HG02571 (cell line): ENCODE results near the gene PCNT.

ENCODE experiments used
- ATAC-seq: cut with Tn5 transposase; IDR thresholded peaks from one replicate; pipeline ENCODE4 v1.9.1; 2021; ENCODE audit warnings: mild to moderate bottlenecking, moderate library complexity; ENCODE audit not compliant: unreplicated experiment

Gene PCNT, protein sequence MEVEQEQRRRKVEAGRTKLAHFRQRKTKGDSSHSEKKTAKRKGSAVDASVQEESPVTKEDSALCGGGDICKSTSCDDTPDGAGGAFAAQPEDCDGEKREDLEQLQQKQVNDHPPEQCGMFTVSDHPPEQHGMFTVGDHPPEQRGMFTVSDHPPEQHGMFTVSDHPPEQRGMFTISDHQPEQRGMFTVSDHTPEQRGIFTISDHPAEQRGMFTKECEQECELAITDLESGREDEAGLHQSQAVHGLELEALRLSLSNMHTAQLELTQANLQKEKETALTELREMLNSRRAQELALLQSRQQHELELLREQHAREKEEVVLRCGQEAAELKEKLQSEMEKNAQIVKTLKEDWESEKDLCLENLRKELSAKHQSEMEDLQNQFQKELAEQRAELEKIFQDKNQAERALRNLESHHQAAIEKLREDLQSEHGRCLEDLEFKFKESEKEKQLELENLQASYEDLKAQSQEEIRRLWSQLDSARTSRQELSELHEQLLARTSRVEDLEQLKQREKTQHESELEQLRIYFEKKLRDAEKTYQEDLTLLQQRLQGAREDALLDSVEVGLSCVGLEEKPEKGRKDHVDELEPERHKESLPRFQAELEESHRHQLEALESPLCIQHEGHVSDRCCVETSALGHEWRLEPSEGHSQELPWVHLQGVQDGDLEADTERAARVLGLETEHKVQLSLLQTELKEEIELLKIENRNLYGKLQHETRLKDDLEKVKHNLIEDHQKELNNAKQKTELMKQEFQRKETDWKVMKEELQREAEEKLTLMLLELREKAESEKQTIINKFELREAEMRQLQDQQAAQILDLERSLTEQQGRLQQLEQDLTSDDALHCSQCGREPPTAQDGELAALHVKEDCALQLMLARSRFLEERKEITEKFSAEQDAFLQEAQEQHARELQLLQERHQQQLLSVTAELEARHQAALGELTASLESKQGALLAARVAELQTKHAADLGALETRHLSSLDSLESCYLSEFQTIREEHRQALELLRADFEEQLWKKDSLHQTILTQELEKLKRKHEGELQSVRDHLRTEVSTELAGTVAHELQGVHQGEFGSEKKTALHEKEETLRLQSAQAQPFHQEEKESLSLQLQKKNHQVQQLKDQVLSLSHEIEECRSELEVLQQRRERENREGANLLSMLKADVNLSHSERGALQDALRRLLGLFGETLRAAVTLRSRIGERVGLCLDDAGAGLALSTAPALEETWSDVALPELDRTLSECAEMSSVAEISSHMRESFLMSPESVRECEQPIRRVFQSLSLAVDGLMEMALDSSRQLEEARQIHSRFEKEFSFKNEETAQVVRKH (N-terminal part only)

GRCh38 chr21:46323710-46324389, at the start of gene PCNT, which contains the start of gene C21orf58:
PCNT (plus strand) TSS chr21:46324156; CDS start chr21:46324229, 73 bp downstream.
C21orf58 (minus strand) TSS chr21:46323870; CDS start chr21:46322738, 1,132 bp downstream.
- peak; percentile 75 for ATAC-seq

GRCh38 chr21:46274797-46275390, 49.1 kb upstream of the PCNT start:
- ATAC-seq, result no peak

DNA sequence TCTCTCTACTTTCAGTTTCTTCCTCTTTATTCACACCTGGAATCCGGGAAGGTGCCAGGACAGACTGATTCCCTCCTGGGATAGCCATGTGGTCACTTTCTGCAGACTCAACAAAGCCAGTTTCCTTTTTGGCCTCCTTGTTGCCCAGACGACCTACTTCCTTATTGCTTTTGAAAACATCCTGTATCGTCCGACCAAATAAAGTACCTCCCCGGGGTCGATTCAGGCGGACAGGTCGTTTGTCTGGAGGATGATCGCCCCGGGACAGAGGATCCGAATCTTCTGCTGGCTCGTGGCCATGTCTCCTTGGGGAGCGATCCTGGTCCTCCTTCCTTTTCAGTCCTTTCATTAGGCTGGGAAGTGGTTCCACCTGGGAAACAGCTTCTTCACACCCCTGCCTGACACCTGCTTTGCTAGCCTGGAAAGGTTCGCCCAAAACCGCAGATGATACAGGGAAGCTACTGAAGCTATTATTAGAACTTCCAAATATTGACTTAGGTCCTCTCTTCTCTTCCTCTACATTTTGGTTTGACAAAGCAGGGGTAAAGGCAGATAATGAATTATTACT, 39.8 kb upstream of the PCNT start:
- no peak for ATAC-seq

DNA sequence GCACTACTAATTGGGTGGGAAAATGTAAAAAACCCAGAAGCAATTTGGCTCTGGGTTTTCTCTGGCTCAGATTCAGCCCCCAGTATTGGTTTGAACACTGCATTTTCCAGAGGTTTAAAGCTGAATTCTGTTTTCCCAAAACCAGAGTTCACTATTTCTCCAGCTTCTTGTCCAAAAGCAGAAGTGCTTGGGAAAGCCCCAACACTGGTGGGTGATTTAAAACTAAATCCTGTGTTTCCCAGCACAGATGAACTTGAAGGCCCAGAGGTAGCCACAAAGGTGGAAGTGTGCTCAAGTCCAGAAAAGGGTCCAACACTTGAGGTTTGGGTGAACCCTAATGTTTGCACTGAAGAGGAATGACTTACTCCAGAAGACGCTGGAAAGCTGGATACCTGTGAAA, 39.2 kb upstream of the PCNT start:
- no peak for ATAC-seq

DNA sequence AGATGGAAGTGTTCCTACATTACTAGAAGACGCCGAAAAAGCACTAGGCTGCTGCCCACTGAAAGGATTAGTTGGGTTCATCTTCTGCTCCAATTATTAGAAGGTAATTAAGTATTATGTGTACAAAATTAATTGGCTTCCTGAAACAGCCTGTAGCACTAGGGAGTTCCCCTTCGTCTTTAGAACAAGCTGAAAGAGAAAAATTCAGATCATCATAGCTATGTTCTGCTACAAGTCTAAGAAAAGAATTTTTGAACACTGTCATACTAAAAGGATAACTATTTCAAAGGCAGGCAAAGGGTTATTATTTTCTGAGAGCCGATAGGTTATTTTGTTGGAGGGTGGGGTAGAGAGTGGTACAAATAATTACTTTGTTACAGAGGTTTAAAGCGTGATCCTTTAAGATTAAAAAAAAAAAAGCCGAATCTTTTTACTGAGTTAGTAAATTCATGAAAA, 38.7 kb upstream of the PCNT start, which contains the start of gene MCM3AP:
MCM3AP (minus strand) TSS at position 406 of the 456 bp plus-strand sequence; CDS start at position 81, 325 bp downstream.
- no peak for ATAC-seq

DNA sequence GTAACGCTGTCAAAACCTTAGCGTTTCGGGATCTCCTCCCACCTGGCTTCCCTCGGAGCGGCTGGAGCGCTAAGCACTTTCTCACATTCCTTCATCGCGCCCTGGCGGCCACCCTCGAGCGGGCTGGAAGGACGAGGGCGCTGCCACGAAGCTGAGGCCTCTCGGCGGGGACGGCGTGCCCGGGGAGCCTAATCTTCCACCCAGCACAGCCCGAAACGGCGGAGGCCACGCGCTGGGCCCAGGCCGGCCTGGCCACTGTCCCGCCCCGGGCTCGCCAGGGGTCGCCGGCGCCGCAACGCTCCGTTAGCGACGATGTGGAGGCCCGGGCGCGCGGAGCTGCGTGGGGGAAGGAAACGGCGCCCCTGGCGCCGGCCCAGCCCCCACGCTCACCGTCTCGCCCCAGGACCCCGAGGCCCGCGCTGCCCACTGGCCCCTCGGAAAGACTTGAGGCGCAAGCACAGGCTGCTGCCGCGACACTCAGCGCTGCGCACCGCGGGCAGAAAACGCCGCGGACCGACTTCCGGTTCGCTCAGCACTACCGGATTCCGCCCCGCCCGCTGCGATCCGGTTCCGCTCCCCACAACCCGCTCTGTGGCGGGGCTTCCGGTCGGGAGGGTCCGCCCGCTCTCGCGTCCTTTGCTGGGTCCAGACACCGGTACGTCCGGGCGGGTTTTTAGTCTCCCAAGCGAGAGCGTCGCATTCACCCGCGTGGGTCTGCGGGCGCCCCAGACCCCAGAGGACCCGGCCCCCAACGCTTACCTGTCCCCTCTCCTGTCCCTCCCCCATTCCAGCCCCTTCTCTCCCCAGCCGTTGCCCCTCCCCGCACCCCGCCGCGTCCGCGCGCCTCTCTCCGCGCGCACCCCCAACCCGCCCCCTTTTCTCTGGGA, 38.0 kb upstream of the PCNT start, which contains the start of gene YBEY:
YBEY (plus strand) TSS at position 582 of the 887 bp plus-strand sequence. CDS start 572 bp downstream, outside the sequence.
- peak; percentile 85 for ATAC-seq

GRCh38 chr21:46286648-46287002, 37.3 kb upstream of the PCNT start:
- ATAC-seq, result no peak

DNA sequence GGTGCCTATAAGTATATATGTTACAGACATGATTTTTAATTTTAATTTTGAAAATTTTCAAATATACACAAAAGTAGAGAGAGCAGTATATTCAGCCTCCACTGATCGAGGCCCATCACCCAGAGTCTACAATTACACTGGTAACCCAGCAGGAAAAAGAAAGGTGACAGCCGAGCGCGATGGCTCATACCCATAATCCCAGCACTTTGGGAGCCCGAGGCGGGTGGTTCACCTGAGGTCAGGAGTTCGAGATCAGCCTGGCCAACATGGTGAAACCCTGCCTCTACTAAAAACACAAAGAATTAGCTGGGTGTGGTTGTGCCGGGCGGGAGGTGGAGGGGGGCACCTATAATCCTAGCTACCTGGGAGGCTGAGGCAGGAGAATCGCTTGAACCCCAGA, 36.4 kb upstream of the PCNT start:
- ATAC-seq, result no peak

DNA sequence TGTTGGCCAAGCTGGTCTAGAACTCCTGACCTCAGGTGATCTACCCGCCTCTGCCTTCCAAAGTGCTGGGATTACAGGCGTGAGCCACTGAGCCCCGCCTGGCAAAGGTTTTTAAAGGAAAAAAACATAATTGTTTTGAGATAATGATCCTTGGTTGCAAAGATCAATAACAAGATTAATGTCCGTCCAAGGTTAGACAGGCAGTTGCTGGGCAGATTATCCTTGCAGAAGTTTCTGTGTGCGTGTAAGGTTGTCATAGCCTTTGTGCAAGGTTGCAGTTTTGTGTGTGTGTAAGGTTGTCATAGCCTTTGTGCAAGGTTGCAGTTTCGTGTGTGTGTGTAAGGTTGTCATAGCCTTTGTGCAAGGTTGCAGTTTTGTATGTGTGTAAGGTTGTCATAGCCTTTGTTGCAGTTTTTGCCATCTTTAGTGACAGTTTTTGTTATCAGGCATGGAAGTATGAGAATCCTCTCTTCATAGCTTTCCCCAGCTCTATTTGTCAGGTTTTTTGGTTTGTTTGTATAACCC, 34.2 kb upstream of the PCNT start:
- ATAC-seq, result no peak

GRCh38 chr21:46291561-46291960, 32.4 kb upstream of the PCNT start:
- no peak for ATAC-seq

GRCh38 chr21:46294647-46295176, 29.2 kb upstream of the PCNT start:
- ATAC-seq, result no peak

GRCh38 chr21:46295177-46295770, 28.7 kb upstream of the PCNT start:
- no peak for ATAC-seq

DNA sequence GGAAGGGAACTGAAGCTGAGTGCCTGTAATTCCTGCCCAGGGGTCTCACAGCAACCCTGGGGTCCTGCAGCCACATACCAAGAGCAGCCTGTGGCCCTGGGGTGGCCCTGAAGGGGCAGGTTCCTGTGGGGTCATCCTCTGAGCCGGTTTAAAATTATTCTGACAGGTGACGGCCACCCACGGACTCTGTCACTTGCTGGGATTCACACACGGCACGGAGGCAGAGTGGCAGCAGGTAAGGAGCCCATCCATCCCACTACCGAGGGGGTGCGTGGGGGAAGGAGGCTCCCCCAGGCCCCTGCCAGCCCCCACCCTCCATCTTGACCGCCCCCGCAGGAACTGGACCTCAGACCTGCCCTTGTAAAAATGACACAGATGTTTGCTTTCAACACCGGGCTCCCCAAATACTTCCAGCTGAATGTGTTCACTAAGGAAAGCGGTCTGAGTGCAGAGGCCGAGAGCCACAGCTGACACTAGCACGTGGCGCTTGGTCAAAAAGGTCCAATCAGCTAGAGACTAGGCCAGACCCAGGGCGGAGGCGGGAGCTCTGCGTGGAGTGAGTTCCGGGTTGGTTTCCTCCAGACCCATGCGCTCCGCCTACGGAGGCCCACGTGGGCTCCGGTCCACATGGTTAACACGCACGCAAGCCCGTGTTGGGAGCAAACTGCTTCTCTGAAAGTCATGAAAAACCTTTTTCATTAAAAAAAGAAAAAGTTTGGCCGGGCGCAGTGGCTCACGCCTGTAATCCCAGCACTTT, 27.8 kb upstream of the PCNT start:
- ATAC-seq, result no peak

DNA sequence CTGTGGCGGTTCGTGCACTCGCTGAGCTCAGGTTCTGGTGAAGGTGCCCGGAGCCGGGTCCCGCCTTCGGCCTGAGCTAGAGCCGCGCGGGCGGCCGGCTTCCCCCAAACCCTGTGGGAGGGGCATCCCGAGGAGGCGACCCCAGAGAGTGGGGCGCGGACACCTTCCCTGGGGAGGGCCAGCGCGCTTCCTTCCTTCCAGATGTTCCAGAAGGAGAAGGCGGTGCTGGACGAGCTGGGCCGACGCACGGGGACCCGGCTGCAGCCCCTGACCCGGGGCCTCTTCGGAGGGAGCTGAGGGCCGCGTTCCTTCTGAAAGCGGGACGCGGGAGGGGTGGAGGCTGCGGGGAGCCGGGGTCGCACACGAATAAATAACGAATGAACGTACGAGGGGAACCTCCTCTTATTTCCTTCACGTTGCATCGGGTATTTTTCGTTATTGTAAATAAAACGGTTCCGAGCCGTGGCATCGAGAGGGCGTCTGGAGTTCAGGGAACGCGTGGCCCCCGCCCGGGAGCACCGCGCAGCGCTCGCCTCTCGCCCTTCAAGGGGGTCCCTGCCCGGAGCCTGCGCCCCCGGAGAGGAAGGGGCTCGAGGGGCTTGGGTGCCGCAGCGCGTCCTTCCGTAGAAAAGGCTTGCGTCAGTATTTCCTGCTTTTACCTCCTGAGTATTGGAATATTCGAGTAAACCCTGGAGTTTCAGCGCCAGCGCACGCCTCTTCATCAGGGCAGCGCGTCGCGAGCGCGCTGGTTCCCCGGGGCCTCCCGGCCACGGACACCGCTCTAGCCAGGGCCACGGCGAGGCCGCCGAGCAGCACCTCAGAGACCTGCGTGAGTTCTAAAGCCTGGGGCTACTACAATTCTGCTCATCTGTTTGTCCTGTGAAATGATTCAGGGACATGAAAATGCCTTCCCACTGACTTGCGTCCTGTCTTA, 26.4 kb upstream of the PCNT start:
- no peak for ATAC-seq

DNA sequence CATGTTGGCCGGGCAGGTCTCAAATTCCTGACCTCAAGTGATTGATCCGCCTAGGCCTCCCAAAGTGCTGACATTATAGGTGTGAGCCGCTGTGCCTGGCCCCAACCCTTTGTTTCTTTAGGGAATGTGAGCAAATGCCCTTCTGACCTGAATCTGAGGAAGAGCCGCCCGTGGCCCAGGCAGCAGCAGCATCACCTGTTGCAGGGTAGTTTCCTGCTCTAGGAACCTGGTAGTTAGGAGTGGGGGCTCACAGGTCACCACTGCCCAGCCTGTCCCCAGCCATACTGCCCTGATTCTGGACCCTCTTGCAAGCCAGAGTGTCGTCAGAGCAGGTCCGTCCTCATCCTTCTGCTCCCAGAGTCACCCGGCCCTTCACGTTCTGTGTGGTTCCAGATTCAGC, 24.8 kb upstream of the PCNT start:
- no peak for ATAC-seq

DNA sequence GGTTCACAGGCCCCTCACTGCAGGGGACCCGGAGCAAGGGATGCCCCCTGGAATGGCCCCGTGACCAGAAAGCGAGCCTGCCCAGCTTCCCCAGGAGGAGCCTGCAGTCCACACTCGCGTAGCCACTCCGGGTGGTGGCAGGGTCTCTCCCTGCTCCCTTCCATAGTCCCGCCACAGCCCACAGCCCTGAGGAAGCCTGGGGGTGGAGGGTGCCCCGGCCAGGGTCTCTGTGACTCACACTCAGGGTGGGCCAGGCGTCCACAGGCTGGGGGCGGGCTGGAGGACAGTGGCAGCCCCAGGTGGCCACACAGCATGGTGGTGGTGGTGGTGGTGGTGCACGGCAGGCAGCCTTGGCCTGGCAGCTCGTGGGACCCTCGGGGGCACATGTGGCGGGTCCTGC, 22.2 kb upstream of the PCNT start:
- no peak for ATAC-seq
